ENCODE measurements around the gene CIRBP.

Gene CIRBP

GRCh38 chr19:1295169-1296012, 26.3 kb downstream of the CIRBP start:
- H3K4me3 ChIP-seq (ENCODE audit: low read length): no peak overlapping the region
- H3K27ac ChIP-seq (ENCODE audit: low read length): no peak overlapping the region
- no peaks in the 10 kb centered on the region for H3K36me3 ChIP-seq (replicated peaks; ENCODE audit: low read depth, low read length)
- H3K9ac ChIP-seq (ENCODE audit: low read length): no peak overlapping the region
- H4K20me1 ChIP-seq (ENCODE audit: insufficient read depth, low read length): no peaks in the 10 kb centered on the region
- peaks cover 26% of the 10 kb centered on the region for H3K27me3 ChIP-seq (ENCODE audit: low read depth, low read length)
- TF ChIP-seq CTCF (IDR thresholded peaks at IDR 0.05; ENCODE audit: low read depth, low read length) (no peak), EZH2phosphoT487 (IDR thresholded peaks at IDR 0.05; ENCODE audit: low read depth) (no peak)
- no peaks in the 10 kb centered on the region for H3K79me2 ChIP-seq (ENCODE audit: low read length)
- no peaks in the 10 kb centered on the region for H3K9me3 ChIP-seq (ENCODE audit: insufficient read depth, low read length)
- H2AFZ ChIP-seq (ENCODE audit: low read depth, low read length): no peak overlapping the region
- peaks cover 27% of the 10 kb centered on the region for H3K4me1 ChIP-seq (ENCODE audit: low read length)
- no peak overlapping the region for H3K4me2 ChIP-seq (ENCODE audit: low read length)

GRCh38 chr19:1296078-1296477, 26.9 kb downstream of the CIRBP start:
- peaks cover 19% of the 10 kb centered on the region for H3K27me3 ChIP-seq (ENCODE audit: low read depth, low read length)
- H3K27ac ChIP-seq (ENCODE audit: low read length): no peak overlapping the region
- no peak overlapping the region for H3K4me2 ChIP-seq (ENCODE audit: low read length)
- H3K4me1 ChIP-seq (ENCODE audit: low read length): peaks cover 20% of the 10 kb centered on the region
- H3K4me3 ChIP-seq (ENCODE audit: low read length): no peak overlapping the region
- no peaks in the 10 kb centered on the region for H3K36me3 ChIP-seq (replicated peaks; ENCODE audit: low read depth, low read length)
- H4K20me1 ChIP-seq (ENCODE audit: insufficient read depth, low read length): no peaks in the 10 kb centered on the region
- TF ChIP-seq EZH2phosphoT487 (IDR thresholded peaks at IDR 0.05; ENCODE audit: low read depth) (no peak), CTCF (IDR thresholded peaks at IDR 0.05; ENCODE audit: low read depth, low read length) (no peak)
- no peak overlapping the region for H2AFZ ChIP-seq (ENCODE audit: low read depth, low read length)
- H3K9ac ChIP-seq (ENCODE audit: low read length): no peak overlapping the region
- no peaks in the 10 kb centered on the region for H3K79me2 ChIP-seq (ENCODE audit: low read length)
- no peaks in the 10 kb centered on the region for H3K9me3 ChIP-seq (ENCODE audit: insufficient read depth, low read length)

- Histone ChIP-seq H3K79me2 (ENCODE audit: low read length) (no peaks in the 10 kb centered on the region), H3K4me2 (ENCODE audit: low read length) (no peak overlapping the region), H4K20me1 (ENCODE audit: insufficient read depth, low read length) (no peaks in the 10 kb centered on the region), H3K4me1 (ENCODE audit: low read length) (peaks cover 14% of the 10 kb centered on the region), H3K9me3 (ENCODE audit: insufficient read depth, low read length) (no peaks in the 10 kb centered on the region), H3K4me3 (ENCODE audit: low read length) (no peak overlapping the region), H2AFZ (ENCODE audit: low read depth, low read length) (no peak overlapping the region), H3K27me3 (ENCODE audit: low read depth, low read length) (peaks cover 17% of the 10 kb centered on the region), H3K9ac (ENCODE audit: low read length) (no peak overlapping the region), H3K36me3 (replicated peaks; ENCODE audit: low read depth, low read length) (no peaks in the 10 kb centered on the region), H3K27ac (ENCODE audit: low read length) (no peak overlapping the region)
- TF ChIP-seq EZH2phosphoT487 (IDR thresholded peaks at IDR 0.05; ENCODE audit: low read depth): no peak
- no peak for TF ChIP-seq CTCF (IDR thresholded peaks at IDR 0.05; ENCODE audit: low read depth, low read length)
These were observed 27.6 kb downstream of the CIRBP start for GRCh38 chr19:1296575-1297271.

GRCh38 chr19:1298235-1298634, 29.1 kb downstream of the CIRBP start:
- H2AFZ ChIP-seq (ENCODE audit: low read depth, low read length): no peak overlapping the region
- H3K4me2 ChIP-seq (ENCODE audit: low read length): no peak overlapping the region
- no peaks in the 10 kb centered on the region for H3K79me2 ChIP-seq (ENCODE audit: low read length)
- H4K20me1 ChIP-seq (ENCODE audit: insufficient read depth, low read length): no peaks in the 10 kb centered on the region
- TF ChIP-seq EZH2phosphoT487 (IDR thresholded peaks at IDR 0.05; ENCODE audit: low read depth) (no peak), CTCF (IDR thresholded peaks at IDR 0.05; ENCODE audit: low read depth, low read length) (no peak)
- H3K9me3 ChIP-seq (ENCODE audit: insufficient read depth, low read length): no peaks in the 10 kb centered on the region
- H3K36me3 ChIP-seq (replicated peaks; ENCODE audit: low read depth, low read length): no peaks in the 10 kb centered on the region
- H3K4me3 ChIP-seq (ENCODE audit: low read length): no peak overlapping the region
- H3K9ac ChIP-seq (ENCODE audit: low read length): no peak overlapping the region
- H3K27me3 ChIP-seq (ENCODE audit: low read depth, low read length): peaks cover 15% of the 10 kb centered on the region
- no peak overlapping the region for H3K27ac ChIP-seq (ENCODE audit: low read length)
- H3K4me1 ChIP-seq (ENCODE audit: low read length): no peaks in the 10 kb centered on the region; the same call in 1 of the 2 replicates
